CD4-positive, alpha-beta T cell treated with Interleukin-15 for 4 hours (primary cell): ENCODE data around the gene APAF1.

Experiments used
- DNase-seq: peaks from one replicate; pipeline ENCODE4 v3.0.0-alpha.2; 2020; ENCODE audit warnings: low spot score

Gene APAF1

GRCh38 chr12:98725476-98726247, 80.6 kb downstream of the APAF1 start:
- peak; percentile 32 for DNase-seq

- DNase-seq = no peak
These were observed 82.1 kb downstream of the APAF1 start for GRCh38 chr12:98727196-98727595.

- no peak for DNase-seq
These were observed 85.3 kb downstream of the APAF1 start for GRCh38 chr12:98730412-98730811.

DNA sequence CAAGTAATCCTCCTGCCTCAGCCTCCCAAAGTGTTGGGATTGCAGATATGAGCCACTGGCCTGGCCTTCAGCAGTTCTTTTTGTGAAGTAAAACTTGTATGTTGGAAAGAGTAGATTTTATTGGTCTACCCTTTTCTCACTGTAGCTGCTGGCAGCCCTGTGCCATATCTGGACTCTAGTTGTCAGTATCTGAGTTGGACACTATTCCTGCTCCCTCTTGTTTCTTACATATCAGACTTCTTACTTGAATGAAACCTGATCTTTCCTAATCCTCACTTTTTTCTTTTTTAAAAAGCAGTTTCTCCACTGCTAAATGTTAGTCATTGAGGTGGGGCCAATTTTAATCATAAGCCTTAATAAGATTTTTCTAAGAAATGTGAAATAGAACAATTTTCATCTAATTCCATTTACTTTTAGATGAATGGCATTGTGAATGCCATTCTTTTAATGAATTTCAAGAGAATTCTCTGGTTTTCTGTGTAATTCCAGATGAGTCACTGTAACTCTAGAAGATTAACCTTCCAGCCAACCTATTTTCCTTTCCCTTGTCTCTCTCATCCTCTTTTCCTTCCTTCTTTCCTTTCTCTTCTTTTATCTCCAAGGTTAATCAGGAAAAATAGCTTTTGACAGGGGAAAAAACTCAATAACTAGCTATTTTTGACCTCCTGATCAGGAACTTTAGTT, 88.7 kb downstream of the APAF1 start:
- no peak for DNase-seq

- DNase-seq = no peak
These were observed 90.7 kb downstream of the APAF1 start for GRCh38 chr12:98735821-98736220.

GRCh38 chr12:98736352-98737321, 91.5 kb downstream of the APAF1 start:
- no peak for DNase-seq

GRCh38 chr12:98737322-98737712, 92.2 kb downstream of the APAF1 start:
- DNase-seq = no peak

- no peak for DNase-seq
These were observed 92.9 kb downstream of the APAF1 start for GRCh38 chr12:98738002-98738401.

DNA sequence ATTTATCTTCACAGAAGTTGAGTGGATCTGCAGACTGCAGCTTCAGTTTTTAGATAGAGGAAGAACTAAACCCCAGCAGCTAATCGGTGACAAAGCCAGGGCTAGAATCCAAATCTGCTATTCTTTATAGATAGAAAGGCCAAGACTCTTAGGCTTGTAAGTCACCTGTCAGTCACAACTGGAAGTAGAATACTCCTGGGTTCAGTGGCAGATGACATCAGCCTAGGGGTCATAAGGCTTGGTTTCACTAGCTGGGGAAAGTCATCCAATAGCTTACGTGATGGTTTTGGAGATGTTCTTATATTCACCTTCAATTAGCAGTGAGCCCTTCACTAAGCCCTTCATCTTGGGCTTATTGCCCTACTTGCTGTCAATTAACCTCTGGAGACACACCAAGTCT, 93.4 kb downstream of the APAF1 start:
- no peak for DNase-seq

- no peak for DNase-seq
These were observed 95.7 kb downstream of the APAF1 start for GRCh38 chr12:98740751-98741150.

GRCh38 chr12:98741196-98741555, 96.1 kb downstream of the APAF1 start:
- no peak for DNase-seq

GRCh38 chr12:98741556-98742265, 96.6 kb downstream of the APAF1 start:
- no peak for DNase-seq

GRCh38 chr12:98743362-98743953, 98.4 kb downstream of the APAF1 start:
- DNase-seq = peak; percentile 38

- DNase-seq = peak; percentile 27
These were observed 99.6 kb downstream of the APAF1 start for GRCh38 chr12:98744680-98745079.

DNA sequence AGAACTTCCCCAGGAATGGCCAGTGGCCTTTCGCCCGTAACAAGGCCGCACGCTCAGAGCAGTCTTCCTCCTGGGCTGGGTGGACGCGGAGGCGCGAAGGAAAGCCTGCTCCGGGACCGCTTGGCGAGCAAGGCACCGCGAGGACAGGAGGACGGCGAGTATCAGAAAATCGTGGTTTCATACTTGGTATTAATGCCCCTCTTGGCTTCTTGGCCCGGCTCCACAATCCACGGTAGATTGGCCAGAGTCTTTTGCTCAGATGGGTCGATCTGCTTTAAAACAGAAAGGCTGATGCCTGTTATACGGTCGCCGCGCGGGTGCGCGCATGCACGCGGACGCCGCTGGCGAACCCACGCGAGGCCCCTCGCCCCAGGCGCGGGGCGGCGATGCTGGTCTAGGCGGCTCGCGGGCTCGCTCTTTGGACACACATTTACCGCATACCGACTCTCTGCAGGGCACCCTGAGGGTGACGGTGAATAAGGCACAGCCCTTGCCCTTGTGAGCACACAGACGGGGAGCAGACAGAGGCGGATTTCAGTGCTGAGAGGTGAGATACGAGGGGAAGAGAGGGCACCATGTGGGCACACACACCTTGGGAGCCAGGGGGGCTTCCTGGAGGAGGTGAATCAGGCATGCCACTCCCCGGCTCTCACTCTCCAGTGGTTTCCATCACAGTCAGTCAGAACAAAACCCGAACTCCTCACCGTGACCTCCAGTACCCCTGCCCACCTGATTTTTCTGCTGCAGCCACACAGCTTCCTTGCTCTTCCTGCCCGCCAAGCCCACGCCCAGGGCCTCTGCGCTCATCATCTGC, 100.7 kb downstream of the APAF1 start:
- no peak for DNase-seq

- DNase-seq = no peak
These were observed 103.4 kb downstream of the APAF1 start for GRCh38 chr12:98748463-98748862.

GRCh38 chr12:98750511-98750910, 105.4 kb downstream of the APAF1 start:
- no peak for DNase-seq

DNA sequence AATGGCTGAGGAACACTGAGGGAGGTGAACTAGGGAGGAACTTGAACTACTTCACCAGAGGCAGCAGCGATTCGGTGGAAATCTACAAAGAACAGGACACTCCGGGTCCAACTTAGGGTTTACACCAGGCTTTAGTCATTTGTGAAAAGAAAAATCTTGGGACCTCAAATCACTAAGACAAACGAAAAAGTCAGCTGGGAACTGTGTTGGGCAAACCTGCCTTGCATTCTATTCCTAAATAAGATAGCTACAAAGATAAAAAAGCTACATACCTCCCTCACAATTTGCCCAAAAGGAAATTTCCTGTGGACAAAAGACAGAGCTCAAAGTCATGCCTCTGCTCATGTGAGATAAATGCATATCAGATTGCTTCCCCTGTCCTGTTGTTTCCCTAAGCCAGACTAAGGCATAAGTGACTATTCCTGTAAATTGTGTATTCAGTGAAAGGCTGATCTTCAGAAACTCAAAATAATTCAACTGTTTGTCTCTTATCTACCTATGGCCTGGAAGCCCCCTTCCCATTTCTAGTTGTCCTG, 106.6 kb downstream of the APAF1 start:
- DNase-seq = no peak

DNA sequence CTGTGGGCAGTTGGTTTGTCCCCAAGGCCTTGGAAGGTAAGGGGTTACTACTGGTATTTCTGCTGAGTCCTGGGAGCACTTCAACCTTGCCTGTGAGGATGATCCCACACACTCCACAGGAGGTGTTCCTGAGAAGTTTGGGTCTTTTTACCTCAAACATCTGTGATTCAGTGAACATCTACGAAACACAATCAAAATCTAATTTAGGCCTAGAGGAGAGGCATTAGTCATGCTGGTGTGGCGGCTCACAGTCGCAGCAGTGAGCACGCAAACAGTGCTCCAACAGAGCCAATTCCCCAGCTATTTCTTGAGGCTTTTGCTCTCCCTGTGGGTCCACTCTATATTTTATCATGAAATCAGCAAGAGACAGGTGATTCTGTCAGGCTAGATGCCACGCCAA, 107.6 kb downstream of the APAF1 start:
- DNase-seq = no peak

GRCh38 chr12:98754095-98754494, 109.0 kb downstream of the APAF1 start:
- DNase-seq = no peak
